GM21447 (cell line): ENCODE measurements around the gene GID4.

Source experiments
- ATAC-seq: cut with Tn5 transposase; IDR thresholded peaks from one replicate; pipeline ENCODE4 v1.9.1; 2021; ENCODE audit not compliant: unreplicated experiment

Gene GID4

DNA sequence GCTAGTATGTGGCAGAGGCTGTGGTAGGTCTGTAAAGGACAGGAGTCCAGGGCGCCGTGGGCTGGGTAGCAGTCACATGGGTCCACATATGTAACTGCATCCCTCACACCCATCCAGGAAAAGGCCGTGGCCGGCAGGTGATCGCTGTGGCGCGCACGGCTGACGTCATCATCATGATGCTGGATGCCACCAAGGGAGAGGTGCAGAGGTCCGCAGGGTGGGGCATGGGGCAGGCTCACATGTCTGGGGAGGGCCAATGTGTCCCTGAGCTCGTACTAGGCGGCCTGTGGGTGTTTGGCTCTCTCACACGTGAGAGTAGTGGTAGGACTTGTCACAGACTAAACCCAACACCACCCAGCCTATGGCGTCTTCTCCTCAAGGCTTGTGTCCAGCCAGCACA is 60.3 kb downstream of the GID4 start:
- no peak for ATAC-seq

DNA sequence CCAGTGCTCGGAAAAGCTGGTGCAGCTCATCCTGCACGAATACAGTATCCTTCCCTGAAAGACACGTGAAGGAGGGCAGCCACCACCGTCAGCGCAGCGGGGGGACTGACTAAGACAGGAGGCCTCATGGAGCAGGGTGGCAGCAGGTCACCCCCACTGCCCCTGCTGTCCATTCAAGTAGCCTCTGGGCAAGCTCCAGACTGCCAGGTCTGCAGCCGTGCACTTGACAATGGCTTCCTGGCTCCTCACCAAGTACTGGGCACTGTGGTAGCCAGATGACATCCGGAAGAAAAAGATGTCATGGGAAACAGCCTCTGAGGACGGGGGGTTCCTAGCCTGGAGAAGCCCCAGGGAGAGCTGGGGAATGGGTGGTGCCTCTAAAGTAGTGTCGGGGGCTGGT is 61.4 kb downstream of the GID4 start:
- ATAC-seq: no peak

DNA sequence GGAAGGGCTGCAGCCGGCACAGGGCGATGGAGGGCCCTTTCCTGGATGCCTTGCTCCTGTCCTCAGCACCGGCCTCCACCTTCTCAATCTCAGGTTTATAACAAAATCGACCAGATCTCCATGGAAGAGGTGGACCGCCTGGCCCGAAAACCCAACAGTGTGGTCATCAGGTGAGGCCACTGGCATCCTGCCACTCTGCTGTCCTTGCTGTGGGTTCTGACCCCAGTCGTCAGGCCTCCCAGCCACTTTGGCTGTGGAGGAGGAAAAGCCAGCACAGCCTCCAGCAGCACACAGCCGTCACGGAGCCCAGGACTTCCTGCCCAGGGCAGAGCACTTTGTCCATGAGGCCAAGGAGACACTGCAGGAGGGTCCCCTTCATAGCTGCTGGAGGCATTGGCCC is 62.6 kb downstream of the GID4 start:
- no peak for ATAC-seq

DNA sequence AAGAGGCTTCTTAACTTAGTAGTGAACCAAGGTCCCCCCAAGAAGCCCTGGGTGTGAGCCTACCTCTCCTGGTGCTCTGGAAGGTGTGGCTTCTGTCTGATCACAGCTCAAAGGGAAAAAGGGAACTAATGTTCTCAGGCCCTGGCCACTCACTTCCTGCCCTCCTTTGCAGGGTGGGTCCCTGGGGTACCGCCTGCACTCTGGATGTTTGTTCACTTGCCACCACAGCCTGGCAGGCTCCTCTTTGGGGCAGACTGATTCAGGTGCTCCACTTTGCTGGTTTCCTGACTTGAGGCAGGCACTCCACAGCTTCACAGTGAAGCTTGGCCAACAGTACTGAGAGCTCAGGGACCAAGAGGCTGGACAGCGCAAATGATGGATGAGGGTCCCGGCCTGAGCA is 63.4 kb downstream of the GID4 start:
- ATAC-seq: no peak

DNA sequence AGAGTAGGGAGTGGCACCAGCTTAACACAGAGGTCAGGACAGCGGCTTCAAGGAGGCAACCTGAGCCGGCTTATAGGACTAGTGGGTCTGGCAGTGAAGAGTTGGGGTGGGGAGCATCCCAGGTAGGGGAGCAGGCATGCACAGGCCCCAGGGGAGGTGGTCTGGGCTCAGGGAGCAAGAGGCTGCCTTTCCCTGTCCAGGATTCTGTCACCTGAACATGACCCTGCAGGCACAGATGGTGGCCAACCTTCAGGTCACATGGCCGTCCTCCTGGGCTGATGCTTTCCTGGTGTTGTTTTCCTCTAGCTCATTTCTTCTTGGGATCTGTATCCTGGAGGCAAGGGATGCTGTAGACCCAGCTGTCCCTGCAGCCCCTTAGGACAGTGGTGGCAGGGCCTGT is 65.8 kb downstream of the GID4 start:
- ATAC-seq: no peak

DNA sequence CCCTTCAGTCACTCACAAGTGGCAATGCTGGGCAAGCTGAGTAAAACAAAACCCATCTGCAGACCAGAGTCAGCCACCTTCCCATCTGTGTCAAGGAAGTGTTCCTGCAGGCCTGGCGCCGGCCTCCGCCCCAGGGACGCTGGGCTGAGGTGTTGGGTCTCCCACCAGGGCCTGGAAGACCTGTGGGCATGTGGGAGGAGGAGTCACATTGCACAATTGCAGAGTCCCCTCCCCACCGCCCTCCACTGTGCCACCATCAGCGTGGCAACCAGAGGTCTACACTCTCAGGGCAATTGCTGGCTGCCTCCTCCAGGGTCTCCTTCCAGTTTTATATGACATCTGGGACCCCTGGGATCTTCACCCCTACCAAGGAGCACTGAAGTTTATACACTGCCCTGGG is 66.4 kb downstream of the GID4 start:
- no peak for ATAC-seq

DNA sequence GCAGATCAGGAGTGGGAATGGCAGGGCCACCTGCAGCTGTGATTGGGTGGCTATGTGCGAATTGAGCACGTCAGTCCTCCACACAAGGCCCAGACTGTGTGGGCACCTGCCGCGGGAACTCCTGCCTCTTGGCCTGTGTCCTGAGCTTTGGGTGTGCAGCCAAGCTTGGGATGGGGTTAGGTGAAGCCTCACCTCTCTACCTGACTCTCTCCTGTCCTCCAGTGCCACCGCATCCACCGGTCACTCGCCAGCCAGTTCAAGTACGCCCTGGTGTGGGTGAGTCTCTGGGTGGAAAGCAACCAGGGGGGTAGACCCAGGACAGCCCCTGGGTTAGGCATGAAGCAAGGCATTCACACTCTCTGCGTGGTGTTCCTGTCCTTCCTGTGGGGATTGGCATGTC is 67.0 kb downstream of the GID4 start:
- no peak for ATAC-seq

DNA sequence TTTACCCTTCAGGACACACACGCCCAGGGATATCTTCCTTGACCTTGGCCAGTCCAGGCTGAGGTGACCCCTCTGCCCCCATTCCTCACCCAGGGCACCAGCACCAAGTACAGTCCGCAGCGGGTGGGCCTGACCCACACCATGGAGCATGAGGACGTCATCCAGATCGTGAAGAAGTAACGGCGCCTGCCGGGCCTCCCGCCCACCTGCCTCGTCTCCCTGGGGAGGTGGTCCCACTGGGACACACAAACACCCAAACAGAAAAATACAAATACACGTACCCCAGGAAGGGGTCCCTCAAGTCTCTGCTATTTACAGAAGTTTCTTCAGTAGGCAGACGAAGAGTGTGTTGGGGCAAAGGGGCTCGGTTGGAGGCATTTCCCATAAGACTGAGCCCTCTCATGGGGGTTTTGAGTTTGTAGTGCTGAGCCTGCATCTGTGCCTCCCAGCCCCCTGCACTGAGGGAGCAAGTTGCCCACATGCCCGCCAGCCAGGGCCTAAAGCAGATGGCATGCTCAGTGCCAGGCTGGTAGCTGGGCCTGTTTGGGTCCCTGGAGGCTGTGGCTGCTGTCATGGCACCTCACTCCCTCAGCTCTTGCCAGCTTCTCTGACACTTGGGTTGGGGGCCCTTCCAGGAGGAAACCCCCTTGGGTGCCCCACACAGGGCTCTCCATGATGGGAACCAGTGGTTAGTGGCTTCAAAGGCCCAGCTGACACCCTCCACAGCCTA is 68.0 kb downstream of the GID4 start:
- ATAC-seq: no peak

DNA sequence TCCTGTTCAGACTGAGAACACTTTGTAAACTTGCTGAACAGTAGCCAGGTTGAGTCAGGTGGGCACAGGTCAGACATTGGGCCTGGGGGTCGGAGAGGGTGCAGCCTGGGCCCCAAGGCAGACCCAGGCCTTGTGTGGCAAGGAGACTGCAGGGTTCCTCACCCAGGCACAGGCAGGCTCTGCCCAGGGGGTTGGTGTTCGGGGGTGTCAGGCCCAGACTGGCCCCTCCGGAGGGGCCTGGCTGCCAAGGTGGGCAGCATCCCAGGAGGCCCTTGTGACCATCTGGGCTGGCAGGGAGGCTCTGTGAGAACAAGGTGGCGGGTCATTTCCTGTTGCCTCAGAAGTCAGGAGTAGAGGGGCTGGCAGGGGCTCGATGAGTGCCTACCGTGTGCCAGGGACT is 68.8 kb downstream of the GID4 start:
- no peak for ATAC-seq

DNA sequence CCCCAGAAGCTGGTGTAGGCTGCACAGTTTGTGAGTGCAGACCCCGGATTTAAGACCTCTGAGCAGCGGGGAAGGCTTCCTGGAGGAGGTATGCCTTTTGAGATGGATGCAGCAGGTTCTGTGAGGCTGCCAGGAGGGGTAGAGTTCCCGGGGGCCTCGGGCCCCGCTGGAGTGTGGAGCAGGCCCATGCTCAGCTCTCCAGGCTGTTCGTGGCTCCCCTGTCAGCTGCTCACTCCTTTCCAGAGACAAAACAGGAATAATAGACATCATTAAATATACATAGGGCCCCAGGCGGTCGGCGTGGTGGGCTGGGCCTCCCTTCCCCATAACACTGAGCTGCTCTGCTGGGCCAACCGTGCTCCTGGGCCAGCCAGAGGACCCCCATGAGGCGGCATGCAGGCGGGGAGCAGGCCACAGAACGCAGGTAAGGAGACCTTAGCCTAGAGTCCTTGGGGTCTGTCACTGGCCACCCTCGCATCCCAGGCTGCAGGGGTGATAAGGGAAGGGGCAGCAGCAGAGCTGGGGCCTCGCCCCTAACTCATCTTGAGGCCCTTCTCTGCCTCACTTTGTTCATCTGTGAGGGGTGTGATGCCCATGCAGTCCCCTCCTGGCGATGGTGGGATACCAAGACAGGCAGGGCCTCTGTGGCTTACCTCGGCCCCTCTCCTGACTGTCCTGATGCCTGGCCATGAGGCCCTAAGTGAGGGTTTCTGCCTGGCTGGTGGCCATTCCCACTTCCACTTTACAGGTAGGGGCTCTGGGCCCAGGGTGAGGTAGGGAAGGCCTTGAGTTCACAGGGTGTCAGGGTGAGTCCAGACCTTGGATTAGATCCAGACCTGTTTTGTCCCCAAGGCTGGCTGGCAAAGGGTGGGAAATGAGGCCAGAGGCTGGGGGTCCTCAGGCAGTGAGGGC is 69.4 kb downstream of the GID4 start, which contains the start of gene MYO15A:
Gene MYO15A, plus strand, starts transcription at position 356 of the 912 bp plus-strand sequence. CDS start 10,045 bp downstream, outside the sequence.
- ATAC-seq: no peak

DNA sequence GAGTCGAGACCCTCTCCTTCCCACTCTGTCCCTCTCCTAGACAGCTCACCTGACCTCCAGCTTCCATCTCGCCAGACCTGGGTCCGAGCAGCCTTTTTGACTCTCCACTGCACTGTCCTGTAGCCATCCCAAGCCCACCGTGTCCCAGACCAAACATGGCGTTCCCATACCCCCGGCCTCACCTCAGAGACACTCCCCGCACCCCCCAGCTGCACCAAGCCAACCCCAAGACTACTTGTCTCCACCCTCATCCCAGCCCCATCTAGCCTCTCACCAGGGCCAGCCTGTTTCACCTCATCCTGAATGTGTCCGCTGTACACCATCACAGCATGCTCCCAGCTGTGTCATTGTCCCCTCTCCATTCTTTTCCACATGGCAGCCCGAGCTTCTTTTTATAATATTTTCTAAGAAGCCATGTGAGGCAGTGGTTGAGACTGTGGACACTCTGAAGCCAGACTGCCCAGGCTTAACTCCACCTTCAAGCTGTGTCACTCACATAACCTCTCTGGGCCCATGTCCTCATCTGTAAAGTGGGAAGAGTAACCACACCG is 70.8 kb downstream of the GID4 start:
- ATAC-seq: no peak

DNA sequence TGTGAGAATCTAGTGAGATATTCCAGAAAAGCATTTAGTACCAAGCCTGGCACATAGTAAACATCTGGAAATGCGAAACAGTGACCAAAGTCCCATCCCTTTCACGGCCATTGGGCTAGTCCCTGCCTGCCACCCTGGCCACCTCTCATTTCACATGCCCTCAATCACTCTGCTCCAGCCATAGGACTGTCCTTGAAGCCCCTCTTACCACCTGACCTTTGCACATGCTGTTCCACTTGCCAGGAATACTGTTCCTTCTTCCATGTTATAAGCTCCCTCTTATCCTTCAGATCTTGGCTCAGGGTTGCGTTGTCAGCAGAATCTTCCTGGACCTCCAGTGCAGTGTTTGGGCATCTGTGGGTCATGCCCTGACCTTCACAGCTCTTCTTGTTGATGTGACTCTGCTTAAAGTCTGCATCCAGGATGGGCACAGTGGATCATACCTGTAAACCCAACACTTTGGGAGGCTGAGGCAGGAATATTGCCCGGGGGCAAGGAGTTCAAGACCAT is 71.5 kb downstream of the GID4 start:
- ATAC-seq: no peak

DNA sequence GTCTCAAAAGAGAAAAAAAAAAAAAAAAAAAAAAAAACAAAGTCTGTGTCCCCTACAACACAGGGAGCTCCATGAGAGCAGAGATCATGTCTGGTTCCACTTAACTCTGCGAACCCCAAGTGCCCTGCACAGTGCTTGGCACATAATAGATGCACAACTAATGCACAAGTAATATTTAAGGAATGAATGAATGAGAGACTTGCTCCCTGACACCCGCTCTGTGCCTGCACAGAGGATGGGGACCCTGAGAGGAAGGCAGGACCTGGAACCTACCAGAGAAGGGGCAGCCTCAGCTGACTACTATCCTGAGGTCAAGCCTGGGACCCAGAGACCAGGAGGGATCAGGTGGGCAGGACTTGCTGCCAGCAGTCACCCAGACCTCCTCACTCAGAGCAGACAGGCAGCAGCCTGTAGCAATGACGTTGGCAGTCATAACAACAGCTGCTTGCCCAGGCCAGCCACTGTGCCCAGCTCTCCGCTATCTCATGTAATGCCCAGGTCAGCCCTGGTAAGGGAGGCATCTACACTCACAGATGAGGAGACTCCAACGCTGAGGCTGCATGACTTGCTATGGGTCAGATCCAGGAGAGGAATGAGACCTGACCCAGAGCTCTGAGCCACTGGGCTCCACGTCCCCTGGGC is 72.2 kb downstream of the GID4 start:
- ATAC-seq: no peak

DNA sequence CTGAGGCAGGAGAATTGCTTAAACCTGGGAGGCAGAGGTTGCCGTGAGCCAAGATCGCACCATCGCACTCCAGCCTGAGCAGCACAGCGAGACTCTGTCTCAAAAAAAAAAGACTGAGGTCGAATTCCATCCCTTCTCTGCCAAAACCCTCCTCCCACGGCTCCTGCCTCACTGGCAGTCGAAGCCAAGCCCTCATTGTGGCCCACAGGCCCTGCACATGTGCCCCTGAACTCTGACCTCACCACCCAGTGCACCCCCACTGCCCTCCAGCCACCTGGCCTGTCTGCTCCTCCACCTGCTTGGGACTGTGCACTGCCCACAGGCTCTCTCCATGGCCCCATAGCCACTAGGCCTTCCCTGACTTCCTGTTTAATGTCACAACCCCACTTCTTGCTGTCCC is 76.3 kb downstream of the GID4 start:
- ATAC-seq: no peak

DNA sequence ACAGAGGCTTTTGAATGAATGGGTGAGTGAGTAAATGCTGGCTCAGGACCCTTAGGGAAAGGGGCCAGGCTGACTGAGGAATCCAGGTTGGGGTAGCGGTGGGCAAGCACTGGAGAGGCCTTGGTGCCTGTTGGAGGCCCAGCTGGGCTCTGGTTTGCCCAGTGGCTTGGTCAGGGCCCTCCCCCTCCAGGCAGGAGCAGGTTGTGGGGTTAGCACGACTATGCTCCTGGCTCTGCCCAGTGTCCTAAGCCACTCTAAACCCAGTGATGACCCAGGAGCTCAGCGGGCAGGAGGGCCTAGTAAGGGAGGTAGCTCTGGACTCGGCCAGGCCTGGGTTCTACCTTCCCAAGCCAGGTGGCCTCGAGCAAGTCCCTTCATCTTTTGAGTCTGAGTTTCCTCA is 76.9 kb downstream of the GID4 start:
- no peak for ATAC-seq

DNA sequence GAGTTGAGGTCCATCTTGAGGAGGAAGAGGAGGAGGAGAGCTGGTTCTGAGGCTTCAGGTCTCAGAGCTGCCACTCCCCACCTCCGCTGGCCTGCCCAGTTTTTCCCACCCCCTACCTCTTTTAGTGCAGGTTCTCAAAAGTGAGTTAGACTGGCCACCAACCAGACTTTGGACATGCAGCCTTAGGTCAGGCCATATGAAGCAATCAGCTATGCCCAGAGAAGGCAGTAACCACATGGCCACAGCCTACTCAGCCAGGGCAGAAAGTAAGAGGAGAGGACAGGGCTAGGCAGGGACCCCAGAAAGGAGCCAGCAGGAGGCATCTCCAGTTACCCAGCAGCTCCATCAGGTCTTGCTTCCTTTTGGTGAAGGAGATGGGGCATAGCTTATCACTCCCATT is 78.3 kb downstream of the GID4 start:
- no peak for ATAC-seq
